Motor neuron (in vitro differentiated cells): ENCODE measurements around the gene ABHD16A. TPM values are rescaled to one million over a fixed set of nuclear protein-coding genes. Genes with fewer than 3 reads are reported as not detected.
"Not testable (repeated sequence)": the region's sequence is repeated elsewhere in the genome, so short reads cannot be mapped to it uniquely, and the experiment has no call there.

Source experiments
- ATAC-seq, 8 experiments: fragments of 200-7000 bp; cut with Tn5 transposase; replicated peaks in 6 of 8; 2 replicates each; pipeline ENCODE4 v1.8.0; 2021; ENCODE audit warnings: mild to moderate bottlenecking in 8 of 8, moderate library complexity in 8 of 8
- H3K27ac ChIP-seq, 2 donors: fragments of 250-450 bp; sonication (Bioruptor Pico); 2 replicates each; pipeline ENCODE4 v1.9.0; 2021; ENCODE audit warnings: antibody characterized with exemption in 2 of 2, mild to moderate bottlenecking in 2 of 2, moderate library complexity in 1 of 2
- H3K4me1 ChIP-seq, 2 donors: fragments of 250-450 bp; sonication (Bioruptor Pico); replicated peaks in 1 of 2; 2 replicates each; pipeline ENCODE4 v1.6.1; 2021; ENCODE audit warnings: antibody characterized with exemption in 2 of 2, mild to moderate bottlenecking in 2 of 2, moderate library complexity in 1 of 2
- H3K4me3 ChIP-seq, 5 donors: fragments of 250-450 bp; sonication (Bioruptor Pico); 2 replicates each; pipeline ENCODE4 v1.9.0; 2021; ENCODE audit warnings: antibody characterized with exemption in 5 of 5, mild to moderate bottlenecking in 5 of 5, moderate library complexity in 4 of 5
- WGBS, 10 experiments: fragments of 450-650 bp; shearing (Covaris generic); methylation state at CpG; one replicate each; pipeline ENCODE4 v1.0.0; 2022; 5-methylcytosine and 5-hydroxymethylcytosine counted together
- in situ Hi-C, 9 experiments: fragments of 400-800 bp; cut with MboI; loops; one replicate each; pipeline ENCODE4 v1.15.0; 2021; ENCODE audit warnings: low sequenced_read_pairs in 9 of 9, low pct_unique_long_range_greater_than_20kb in 2 of 9; ENCODE audit not compliant: unreplicated experiment in 9 of 9
- total RNA-seq, 8 experiments: library from RNA; unstranded; fragments of 300-600 nt; gene quantifications; 2 replicates each; pipeline versions ENCODE4 v1.2.3 to v1.2.4, GENCODE V29; 2022

The ABHD16A gene
- total RNA-seq, 8 experiments from 2014 or later: 43.8 to 69.0 (median 52.5) TPM

DNA sequence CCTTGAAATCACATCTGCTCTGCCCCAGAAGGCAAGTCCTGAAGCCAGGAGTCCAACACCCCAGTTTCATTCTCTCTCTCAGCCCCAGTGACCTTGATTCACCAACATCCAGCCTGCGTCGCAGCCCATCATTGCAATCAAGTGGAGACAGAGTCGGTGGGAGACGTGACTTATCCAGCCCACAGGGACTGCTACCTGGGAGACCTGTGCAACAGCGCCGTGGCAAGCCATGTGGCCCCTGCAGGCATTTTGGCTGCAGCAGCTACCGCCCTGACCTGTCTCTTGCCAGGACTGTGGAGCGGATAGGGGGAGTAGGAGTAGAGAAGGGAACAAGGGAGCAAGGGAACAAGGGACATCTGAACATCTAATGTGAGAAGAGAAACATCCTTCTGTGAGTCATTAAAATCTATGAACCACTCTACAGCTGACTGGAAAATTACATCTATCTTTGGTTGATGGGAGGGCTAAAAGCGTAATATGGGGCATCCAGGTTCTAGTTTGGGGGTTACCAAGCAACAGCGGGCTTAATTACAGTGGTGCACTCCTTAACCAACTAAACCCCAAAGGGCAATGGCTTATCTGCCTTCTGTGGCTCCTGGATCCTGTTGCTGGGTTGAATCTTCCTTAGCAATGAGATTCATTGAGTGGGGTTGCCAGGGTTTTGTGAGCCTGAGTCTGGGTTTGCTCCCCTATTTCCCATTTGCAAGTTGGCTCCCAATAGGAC, 14.5 kb upstream of the ABHD16A start:
- 60 to 100% (median 78%) methylated on average over 1 to 7 of the region's 10 CpGs; no CpG with 5 or more reads in 2 of the 10 experiments for WGBS, 10 experiments
- in situ Hi-C loops: no loop called here
- Histone ChIP-seq H3K27ac (no peak overlapping the region), H3K4me3 (no peak overlapping the region), H3K4me1 (peaks cover 9 to 12% of the 10 kb centered on the region in 2 donors)
- ATAC-seq: no peak

DNA sequence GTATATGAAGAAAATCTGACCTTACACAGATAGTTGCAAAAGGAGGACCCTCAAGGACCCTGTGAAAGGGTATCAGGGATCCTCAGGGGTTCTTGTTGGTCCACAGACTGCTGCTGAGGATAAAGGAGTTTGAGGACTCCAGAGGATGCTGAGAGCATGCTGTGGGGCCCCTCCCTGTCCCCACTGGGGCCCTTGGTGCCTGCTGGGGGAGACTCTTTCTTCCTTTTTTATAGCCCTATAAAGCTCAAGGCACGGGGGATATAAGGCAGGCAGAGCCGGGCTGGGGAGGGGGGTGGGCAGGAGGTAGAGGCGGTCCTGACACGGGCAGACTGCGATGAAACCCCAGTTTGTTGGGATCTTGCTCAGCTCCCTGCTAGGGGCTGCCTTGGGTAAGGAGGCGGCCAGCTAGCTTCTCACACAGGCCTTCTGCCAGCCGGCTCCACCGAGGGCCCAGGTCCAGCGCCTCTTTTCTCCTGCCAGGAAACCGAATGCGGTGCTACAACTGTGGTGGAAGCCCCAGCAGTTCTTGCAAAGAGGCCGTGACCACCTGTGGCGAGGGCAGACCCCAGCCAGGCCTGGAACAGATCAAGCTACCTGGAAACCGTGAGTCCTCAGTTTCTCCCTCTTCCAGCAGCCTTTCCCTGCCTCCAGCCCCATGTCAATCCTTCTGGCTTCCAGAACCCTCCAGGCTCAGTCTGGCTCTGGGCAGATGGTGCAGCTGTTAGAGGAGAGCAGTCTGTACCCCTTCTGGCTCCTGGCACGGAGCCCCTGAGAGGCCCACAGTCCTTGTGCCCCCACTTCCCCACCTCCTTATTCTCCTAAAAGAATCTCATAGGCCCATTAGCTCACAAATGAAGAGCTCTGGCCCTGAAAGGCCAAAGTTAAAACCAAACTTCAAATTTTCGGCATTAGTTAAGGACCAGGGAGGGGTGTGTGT, 12.2 kb upstream of the ABHD16A start, which contains the start of gene LY6G6D:
LY6G6D (plus strand) TSS at position 327 of the 937 bp plus-strand sequence; CDS start at position 335, 8 bp downstream.
- Histone ChIP-seq H3K27ac (no peak within 1 kb of the TSS), H3K4me3 (no peak within 1 kb of the TSS)
- no peak for ATAC-seq

DNA sequence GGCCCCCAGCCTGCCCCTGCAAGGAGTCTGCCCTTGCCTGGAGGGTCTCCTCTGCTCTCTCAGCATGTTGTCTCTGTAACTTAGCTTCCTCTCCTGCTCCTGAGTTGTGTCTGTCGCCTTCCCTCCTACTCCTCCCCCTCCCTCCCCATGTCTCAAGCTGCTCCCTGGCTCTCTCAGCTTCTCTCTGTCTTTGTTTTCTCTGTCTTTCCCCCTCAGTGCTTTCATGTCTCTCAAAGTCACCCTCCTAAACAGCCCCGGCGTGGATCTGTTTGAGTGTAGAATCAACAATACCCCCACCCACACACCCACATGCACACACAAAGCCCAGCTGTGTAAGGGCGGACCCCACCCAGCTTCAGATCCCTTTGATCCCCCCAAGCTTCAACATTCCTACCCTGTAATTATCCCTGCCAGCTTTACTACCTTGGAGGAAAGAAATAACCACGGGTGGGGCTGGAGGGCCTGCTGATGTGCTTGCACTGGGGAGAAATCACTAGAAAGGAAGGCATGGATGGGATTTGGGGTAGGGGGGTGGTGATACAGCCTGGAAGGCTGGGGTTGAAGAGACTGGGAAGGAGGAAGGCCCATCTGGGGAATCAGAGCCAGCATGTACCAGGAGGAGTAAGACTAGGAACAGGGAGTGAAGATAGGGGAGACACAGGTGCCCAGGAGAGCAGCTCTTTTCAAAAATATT, 11.0 kb upstream of the ABHD16A start:
- peaks cover 9 to 12% of the 10 kb centered on the region in 2 donors for H3K4me1 ChIP-seq
- in situ Hi-C loops: no loop called here
- peak; percentile 34 to 82 (median 68) for ATAC-seq
- H3K27ac ChIP-seq: no peak overlapping the region
- WGBS, 10 experiments: 0 to 17% (median 0%) methylated on average over 1 of the region's 5 CpGs; no CpG with 5 or more reads in 7 of the 10 experiments
- H3K4me3 ChIP-seq: no peak overlapping the region

More for the DNA sequence above, 12.2 kb upstream of the ABHD16A start, which contains the start of gene LY6G6D:
- in situ Hi-C loops: no loop called here
- 33 to 100% (median 73%) methylated on average over 1 to 4 of the region's 16 CpGs; no CpG with 5 or more reads in 4 of the 10 experiments for WGBS, 10 experiments
- H3K4me1 ChIP-seq: peaks cover 9 to 12% of the 10 kb centered on the region in 2 donors

DNA sequence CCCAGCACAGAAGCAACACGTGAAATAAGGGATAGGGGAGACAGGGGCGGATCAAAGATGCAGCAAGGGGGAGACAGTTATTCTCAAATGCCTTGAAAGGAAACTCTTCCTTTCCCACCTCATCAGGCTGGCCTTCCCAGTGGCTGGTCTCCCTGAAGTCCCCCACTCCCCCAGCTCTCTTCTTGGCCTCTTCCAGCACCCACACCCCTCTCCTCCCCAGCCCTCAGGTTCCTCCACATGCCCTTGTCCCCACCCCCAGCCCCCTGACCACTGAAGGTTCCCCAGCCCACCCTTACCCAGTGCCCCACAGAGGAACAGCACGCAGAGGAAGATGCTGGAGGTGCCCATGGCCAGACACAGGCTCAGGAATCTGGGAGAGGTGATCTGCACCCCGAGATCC, 10.3 kb upstream of the ABHD16A start:
- in situ Hi-C loops: no loop called here
- no peak for ATAC-seq
- WGBS, 10 experiments: 43 to 86% (median 75%) methylated on average over 1 to 2 of the region's 4 CpGs; no CpG with 5 or more reads in 4 of the 10 experiments
- H3K27ac ChIP-seq: no peak overlapping the region
- H3K4me3 ChIP-seq: no peak overlapping the region
- peaks cover 9 to 12% of the 10 kb centered on the region in 2 donors for H3K4me1 ChIP-seq

DNA sequence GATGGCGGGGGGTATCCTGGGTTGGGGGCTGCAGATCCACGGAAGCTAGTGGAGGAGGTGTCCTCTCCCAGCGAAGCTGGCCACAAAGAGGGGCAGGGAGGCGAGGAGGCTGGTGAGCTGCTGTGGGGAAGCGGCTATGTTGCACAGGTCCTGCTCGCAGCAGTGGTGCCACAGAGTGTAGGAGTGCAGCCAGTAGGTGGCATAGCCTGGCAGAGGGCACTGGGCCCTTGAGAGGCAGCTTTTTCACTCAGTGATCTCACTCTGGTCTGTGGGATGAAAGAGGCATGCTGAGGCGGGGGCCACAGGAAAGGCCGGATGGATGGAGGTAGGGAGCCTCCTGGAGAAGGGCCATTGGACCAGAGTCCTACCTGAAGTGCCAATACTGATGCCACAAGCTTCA, 9.2 kb upstream of the ABHD16A start:
- Histone ChIP-seq H3K4me3 (no peak overlapping the region), H3K27ac (no peak overlapping the region), H3K4me1 (peaks cover 9 to 12% of the 10 kb centered on the region in 2 donors)
- in situ Hi-C loops: no loop called here
- 88 to 100% (median 93%) methylated on average over 1 to 6 of the region's 8 CpGs; no CpG with 5 or more reads in 6 of the 10 experiments for WGBS, 10 experiments
- ATAC-seq: peak in 2 of 8 experiments; percentile 17 to 49

DNA sequence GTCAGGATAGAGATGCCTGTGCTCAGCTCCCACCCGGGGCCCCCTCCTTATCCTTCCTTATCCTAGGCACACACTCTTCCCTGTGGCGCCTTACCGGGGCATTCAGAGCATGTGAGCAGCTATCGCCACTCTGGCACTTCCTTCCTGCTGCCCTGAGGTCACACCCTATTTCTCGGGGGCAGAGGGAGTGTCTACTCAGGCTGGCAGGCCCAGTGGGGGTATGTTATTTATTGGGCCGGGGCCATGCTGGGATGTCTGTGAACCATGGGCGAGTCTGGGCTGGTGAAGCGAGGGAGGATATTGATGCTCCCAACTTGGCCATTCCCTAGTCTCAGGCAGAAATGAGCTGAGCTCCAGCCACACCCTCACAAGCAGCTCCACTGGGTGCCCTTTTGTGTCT, 8.1 kb upstream of the ABHD16A start:
- ATAC-seq: no peak
- Histone ChIP-seq H3K27ac (no peak overlapping the region), H3K4me3 (no peak overlapping the region), H3K4me1 (peaks cover 9 to 12% of the 10 kb centered on the region in 2 donors)
- WGBS, 10 experiments: 53 to 87% (median 68%) methylated on average over 3 to 4 of the region's 8 CpGs; no CpG with 5 or more reads in 7 of the 10 experiments
- in situ Hi-C loops: no loop called here

DNA sequence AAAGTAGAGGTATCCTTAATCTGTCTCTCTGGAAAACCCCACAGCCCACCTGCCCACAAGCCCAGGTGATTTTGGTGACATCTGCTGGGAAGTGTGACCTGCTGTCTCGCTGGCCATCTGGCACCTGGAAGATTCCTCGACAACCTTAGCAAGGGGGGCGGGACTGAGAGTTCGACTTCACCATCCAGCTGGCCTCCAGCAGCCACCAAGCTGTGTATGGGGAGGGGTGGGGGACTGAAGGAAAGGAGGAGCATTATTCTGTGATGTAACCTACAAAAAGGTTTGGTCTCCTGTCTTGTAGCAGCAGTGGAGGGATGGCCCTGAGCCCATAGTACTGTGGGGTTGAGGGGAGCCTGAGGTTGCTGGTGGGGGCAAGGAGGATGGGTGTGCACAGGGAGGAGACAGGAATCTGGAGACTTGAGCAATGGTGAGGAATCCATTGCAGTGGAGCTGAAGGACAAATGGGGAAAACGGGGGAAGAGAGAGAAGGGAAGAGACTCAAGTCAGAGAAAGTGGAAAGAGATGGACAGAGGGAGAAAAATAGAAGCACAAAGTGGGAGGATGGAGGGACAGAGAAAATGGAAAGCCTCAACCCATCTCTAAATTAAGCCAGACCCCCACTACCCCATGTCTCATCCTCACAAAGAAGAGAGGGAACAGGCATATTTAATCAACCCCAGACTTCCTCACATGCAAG, 7.5 kb upstream of the ABHD16A start:
- 0 to 71% (median 50%) methylated on average over 1 to 3 of the region's 5 CpGs; no CpG with 5 or more reads in 5 of the 10 experiments for WGBS, 10 experiments
- no peak for ATAC-seq
- H3K4me3 ChIP-seq: no peak overlapping the region
- H3K4me1 ChIP-seq: peaks cover 9 to 12% of the 10 kb centered on the region in 2 donors
- H3K27ac ChIP-seq: no peak overlapping the region
- in situ Hi-C loops: no loop called here

DNA sequence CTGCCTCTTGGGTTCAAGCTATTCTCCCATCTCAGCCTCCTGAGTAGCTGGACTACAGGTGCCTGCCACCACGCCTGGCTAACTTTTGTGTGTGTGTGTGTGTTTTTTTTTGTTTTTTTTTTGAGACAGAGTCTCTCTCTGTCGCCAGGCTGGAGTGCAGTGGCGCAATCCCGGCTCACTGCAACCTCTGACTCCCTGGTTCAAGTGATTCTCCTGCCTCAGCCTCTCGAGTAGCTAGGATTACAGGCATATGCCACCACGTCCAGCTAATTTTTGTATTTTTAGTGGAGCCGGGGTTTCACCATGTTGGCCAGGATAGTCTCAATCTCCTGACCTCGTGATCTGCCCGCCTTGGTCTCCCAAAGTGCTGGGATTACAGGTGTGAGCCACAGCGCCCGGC, 6.0 kb upstream of the ABHD16A start:
- 67 to 100% (median 90%) methylated on average over 3 to 6 of the region's 11 CpGs; no CpG with 5 or more reads in 6 of the 10 experiments for WGBS, 10 experiments
- H3K4me1 ChIP-seq, H3K27ac ChIP-seq, ATAC-seq, H3K4me3 ChIP-seq, in situ Hi-C loops: not testable (repeated sequence)

DNA sequence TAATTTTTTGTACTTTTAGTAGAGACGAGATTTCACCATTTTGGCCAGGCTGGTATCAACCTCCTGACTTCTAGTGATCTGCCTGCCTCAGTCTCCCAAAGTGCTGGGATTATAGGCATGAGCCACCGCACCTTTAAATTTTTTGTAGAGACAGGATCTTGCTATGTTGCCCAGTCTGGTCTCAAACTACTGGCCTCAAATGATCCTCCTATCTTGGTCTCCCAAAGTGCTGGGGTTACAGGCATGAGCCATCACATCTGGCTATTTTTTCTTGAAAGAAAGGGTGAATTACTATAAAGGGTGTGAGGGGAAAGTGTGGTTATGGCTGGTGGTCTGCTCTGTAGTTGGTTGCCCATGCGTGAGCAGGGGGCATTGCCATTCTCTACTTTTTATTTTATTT, 5.1 kb upstream of the ABHD16A start:
- no peak for ATAC-seq
- no peaks in the 10 kb centered on the region for H3K4me1 ChIP-seq
- in situ Hi-C loops: no loop called here
- whole genome bisulfite sequencing, 10 experiments: 33 to 100% (median 80%) methylated on average over 1 to 3 of the region's 3 CpGs; no CpG with 5 or more reads in 3 of the 10 experiments
- H3K27ac ChIP-seq: no peak overlapping the region
- no peak overlapping the region for H3K4me3 ChIP-seq

DNA sequence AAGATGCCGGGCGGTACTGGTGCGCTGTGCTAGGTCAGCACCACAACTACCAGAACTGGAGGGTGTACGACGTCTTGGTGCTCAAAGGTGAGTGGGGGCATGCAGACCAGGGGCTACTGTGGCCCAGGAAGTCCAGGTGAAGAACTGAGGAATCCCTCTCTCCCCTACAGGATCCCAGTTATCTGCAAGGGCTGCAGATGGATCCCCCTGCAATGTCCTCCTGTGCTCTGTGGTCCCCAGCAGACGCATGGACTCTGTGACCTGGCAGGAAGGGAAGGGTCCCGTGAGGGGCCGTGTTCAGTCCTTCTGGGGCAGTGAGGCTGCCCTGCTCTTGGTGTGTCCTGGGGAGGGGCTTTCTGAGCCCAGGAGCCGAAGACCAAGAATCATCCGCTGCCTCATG, 4.6 kb upstream of the ABHD16A start:
- Histone ChIP-seq H3K27ac (no peak overlapping the region), H3K4me1 (no peaks in the 10 kb centered on the region), H3K4me3 (no peak overlapping the region)
- WGBS, 10 experiments: 68 to 83% methylated on average over 2 to 6 of the region's 10 CpGs; no CpG with 5 or more reads in 8 of the 10 experiments
- ATAC-seq: no peak
- in situ Hi-C loops: no loop called here

DNA sequence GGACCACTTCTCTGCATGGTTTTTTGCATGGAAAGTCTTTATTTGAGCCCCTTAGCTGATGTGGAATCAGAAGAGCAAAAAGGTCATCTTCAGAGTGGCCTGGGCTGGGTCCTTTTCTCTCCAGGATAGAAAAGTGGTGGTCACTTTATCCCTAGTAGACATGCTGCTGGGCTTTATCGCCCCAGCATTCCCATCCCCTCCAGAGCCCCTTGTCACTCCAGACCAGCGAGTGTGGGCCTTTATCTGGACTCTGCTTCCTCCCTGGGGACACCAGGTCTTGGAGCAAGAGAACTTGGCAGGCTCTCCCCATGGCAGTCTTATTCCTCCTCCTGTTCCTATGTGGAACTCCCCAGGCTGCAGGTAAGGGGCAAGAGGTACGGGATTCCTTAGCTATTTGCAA, 3.5 kb upstream of the ABHD16A start, which contains the start of gene LY6G6F:
LY6G6F (plus strand) TSS at position 268 of the 400 bp plus-strand sequence; CDS start at position 309, 41 bp downstream.
- Histone ChIP-seq H3K27ac (no peak within 1 kb of the TSS), H3K4me1 (peaks cover under 1 to 4% of the 10 kb centered on the region in 2 donors), H3K4me3 (no peak within 1 kb of the TSS)
- no peak for ATAC-seq
- WGBS, 10 experiments: 20 to 86% (median 57%) methylated on average over 1 to 2 of the region's 3 CpGs; no CpG with 5 or more reads in 5 of the 10 experiments
- in situ Hi-C loops: no loop called here

DNA sequence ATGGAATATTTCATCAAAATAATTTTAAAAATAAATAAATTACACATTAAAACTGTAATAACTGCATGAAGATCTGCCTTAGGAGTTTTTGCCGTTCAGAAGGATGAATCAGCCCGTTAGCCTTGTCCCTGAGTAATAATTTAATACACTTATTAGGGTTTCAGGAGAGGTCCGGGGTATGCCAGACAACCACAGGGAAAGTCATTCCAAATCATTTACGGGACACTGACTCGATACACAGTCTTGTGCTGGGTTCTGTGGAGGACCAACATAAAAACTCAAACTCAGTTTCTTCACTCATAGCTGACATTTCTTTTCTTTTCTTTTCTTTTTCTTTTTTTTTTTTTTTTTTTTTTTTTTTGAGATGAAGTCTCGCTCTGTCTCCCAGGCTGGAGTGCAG, 2.8 kb upstream of the ABHD16A start:
- WGBS, 10 experiments: 37 to 100% (median 89%) methylated on average over 3 to 6 of the region's 6 CpGs; no CpG with 5 or more reads in 1 of the 10 experiments
- H3K4me1 ChIP-seq: peaks cover 8 to 10% of the 10 kb centered on the region in 2 donors
- no peak for ATAC-seq
- no peak overlapping the region for H3K4me3 ChIP-seq
- H3K27ac ChIP-seq: no peak overlapping the region
- in situ Hi-C loops: no loop called here
